HCT116 (cell line): Measurements from ENCODE around the gene GOLGA3.

Experiments used
- CTCF ChIP-seq, 3 experiments: fragments of 200-600 bp in 1 of 3; sonication (generic) in 1 of 3; IDR thresholded peaks in 2 of 3; conservative IDR thresholded peaks in 1 of 3; 2 replicates each; pipeline ENCODE4 v1.5.1; 2012 to 2017; ENCODE audit warnings: low read depth in 2 of 3, low read length in 2 of 3, antibody characterized with exemption in 1 of 3, borderline replicate concordance in 1 of 3, control low read depth in 1 of 3, mild to moderate bottlenecking in 1 of 3, mixed read lengths in 1 of 3, mixed run types in 1 of 3, moderate library complexity in 1 of 3; ENCODE audit not compliant: insufficient read depth in 1 of 3
- EGR1 ChIP-seq: IDR thresholded peaks from 2 replicates; pipeline ENCODE4 v1.6.1; 2012; ENCODE audit warnings: low read depth
- ELF1 ChIP-seq: IDR thresholded peaks from 2 replicates; pipeline ENCODE4 v1.6.1; 2012; ENCODE audit warnings: low read depth, borderline replicate concordance
- EZH2 ChIP-seq: fragments of 200-600 bp; sonication (generic); IDR thresholded peaks from 2 replicates; pipeline ENCODE4 v1.6.1; 2017; ENCODE audit warnings: antibody characterized with exemption, mixed run types
- JUND ChIP-seq: IDR thresholded peaks from 2 replicates; pipeline ENCODE4 v1.6.1; 2012
- POLR2AphosphoS5 ChIP-seq: IDR thresholded peaks from 2 replicates; pipeline ENCODE4 v1.6.1; 2011; ENCODE audit warnings: mild to moderate bottlenecking, low read depth, low read length, moderate library complexity
- YY1 ChIP-seq: IDR thresholded peaks from 2 replicates; pipeline ENCODE4 v1.6.1; 2011; ENCODE audit warnings: low read length, low read depth, moderate library complexity, mild to moderate bottlenecking; ENCODE audit not compliant: insufficient replicate concordance; ENCODE audit errors: extremely low read depth
- ZFX ChIP-seq: fragments of 450-650 bp; IDR thresholded peaks from 2 replicates; pipeline ENCODE4 v1.6.1; 2017
- ZNF274 ChIP-seq: fragments of 200-500 bp; sonication (Bioruptor generic); IDR thresholded peaks from 2 replicates; pipeline ENCODE4 v1.6.1; 2014; ENCODE audit warnings: mild to moderate bottlenecking, low read depth, low read length, inconsistent platforms

GRCh38 chr12:132803888-132804287 lies 24.8 kb downstream of the GOLGA3 start:
- TF ChIP-seq CTCF (IDR thresholded peaks at IDR 0.05 in 2 of 3, conservative IDR thresholded peaks at IDR 0.05 in 1 of 3; ENCODE audit: borderline replicate concordance in 1 of 3, insufficient read depth in 1 of 3, low read depth in 2 of 3, low read length in 2 of 3) (no peak), ZFX (no peak), EGR1 (no peak), ZNF274 (no peak), JUND (no peak), POLR2AphosphoS5 (no peak), ELF1 (no peak), YY1 (no peak), EZH2 (no peak)
